ENCODE measurements around the gene RAC3. TPM values are rescaled to one million over a fixed set of nuclear protein-coding genes. Genes with fewer than 3 reads are reported as not detected.

RAC3 gene
- total RNA-seq, 1 donor, result 1.8 TPM

DNA sequence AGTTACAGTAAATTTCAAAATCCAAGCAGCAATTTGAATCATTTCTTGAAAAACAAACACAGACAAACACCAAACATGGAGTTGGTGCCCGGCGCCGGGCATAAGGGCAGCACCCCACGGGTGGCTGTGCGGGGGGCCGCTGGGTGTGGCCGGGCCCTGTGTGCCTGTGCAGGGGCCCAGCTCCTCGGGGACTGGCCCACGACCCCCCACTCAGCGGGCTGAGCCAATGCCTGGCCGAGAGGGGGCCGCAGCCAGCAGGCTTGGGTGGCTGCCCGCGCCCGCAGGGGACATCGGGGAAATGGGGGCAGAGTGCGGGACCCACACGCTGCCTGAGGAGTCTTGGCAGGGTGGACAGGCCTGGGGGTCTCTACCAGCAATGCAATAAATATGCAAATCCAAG lies 47.0 kb downstream of the RAC3 start:
- Histone ChIP-seq H2AFZ (ENCODE audit: low read length) (no peak overlapping the region), H3K79me2 (ENCODE audit: insufficient read depth, low read length) (no peaks in the 10 kb centered on the region), H3K4me3 (ENCODE audit: insufficient read depth, low read length) (no peak overlapping the region), H3K4me1 (ENCODE audit: insufficient read depth, low read length) (no peaks in the 10 kb centered on the region), H3K4me2 (ENCODE audit: insufficient read depth, low read length) (no peak overlapping the region), H3K27me3 (ENCODE audit: insufficient read depth, low read length) (no peaks in the 10 kb centered on the region), H3K27ac (ENCODE audit: low read depth, low read length) (no peak overlapping the region), H3K9me3 (ENCODE audit: low read depth, low read length) (no peaks in the 10 kb centered on the region), H4K20me1 (ENCODE audit: insufficient read depth, low read length) (no peaks in the 10 kb centered on the region), H3K36me3 (ENCODE audit: insufficient read depth, low read length) (peaks cover 32% of the 10 kb centered on the region)
- DNase-seq (ENCODE audit: insufficient read length, low spot score, missing footprints), result no peak
- TF ChIP-seq, protein P1, sequence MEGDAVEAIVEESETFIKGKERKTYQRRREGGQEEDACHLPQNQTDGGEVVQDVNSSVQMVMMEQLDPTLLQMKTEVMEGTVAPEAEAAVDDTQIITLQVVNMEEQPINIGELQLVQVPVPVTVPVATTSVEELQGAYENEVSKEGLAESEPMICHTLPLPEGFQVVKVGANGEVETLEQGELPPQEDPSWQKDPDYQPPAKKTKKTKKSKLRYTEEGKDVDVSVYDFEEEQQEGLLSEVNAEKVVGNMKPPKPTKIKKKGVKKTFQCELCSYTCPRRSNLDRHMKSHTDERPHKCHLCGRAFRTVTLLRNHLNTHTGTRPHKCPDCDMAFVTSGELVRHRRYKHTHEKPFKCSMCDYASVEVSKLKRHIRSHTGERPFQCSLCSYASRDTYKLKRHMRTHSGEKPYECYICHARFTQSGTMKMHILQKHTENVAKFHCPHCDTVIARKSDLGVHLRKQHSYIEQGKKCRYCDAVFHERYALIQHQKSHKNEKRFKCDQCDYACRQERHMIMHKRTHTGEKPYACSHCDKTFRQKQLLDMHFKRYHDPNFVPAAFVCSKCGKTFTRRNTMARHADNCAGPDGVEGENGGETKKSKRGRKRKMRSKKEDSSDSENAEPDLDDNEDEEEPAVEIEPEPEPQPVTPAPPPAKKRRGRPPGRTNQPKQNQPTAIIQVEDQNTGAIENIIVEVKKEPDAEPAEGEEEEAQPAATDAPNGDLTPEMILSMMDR (IDR thresholded peaks at IDR 0.05; ENCODE audit: extremely low read depth, low read depth, low read length), result no peak

DNA sequence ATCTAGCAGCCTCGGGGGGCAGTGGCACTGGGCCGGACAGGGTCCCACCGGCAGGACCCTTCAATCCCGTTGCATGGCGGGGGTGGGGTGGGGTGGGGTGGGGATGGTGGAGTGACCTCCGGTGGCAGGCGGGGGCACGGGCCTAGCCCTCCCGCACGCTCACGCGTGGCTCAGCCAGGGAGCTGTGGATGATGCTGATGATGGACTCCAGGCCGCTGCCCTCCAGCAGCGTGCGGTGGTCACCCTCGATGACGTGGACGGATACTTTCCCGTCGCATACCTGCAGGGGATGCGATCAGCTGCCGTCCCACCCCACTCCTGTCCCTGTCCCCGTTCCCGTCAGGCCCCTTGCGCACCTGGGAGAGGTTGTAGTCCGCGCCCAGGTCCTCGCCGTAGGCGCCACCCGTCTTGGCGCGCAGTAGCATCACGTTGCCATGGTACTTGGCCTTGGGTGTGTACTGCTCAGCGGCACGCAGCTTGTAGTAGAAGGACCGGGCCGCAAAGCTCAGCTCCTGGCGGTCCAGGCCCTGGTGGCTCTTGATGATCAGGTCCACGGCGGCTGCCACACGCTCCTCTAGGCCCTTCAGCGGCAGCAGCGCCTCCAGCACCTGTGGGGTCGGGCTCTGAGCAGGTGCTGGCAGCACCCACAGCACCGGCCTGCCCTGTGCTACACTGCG lies 47.7 kb downstream of the RAC3 start:
- Histone ChIP-seq H3K36me3 (ENCODE audit: insufficient read depth, low read length) (peaks cover 34% of the 10 kb centered on the region), H3K4me3 (ENCODE audit: insufficient read depth, low read length) (no peak overlapping the region), H3K27ac (ENCODE audit: low read depth, low read length) (no peak overlapping the region), H3K9me3 (ENCODE audit: low read depth, low read length) (no peaks in the 10 kb centered on the region), H2AFZ (ENCODE audit: low read length) (no peak overlapping the region), H4K20me1 (ENCODE audit: insufficient read depth, low read length) (no peaks in the 10 kb centered on the region), H3K27me3 (ENCODE audit: insufficient read depth, low read length) (no peaks in the 10 kb centered on the region), H3K4me2 (ENCODE audit: insufficient read depth, low read length) (no peak overlapping the region), H3K79me2 (ENCODE audit: insufficient read depth, low read length) (no peaks in the 10 kb centered on the region), H3K4me1 (ENCODE audit: insufficient read depth, low read length) (no peaks in the 10 kb centered on the region)
- TF ChIP-seq, protein P1 (IDR thresholded peaks at IDR 0.05; ENCODE audit: extremely low read depth, low read depth, low read length), result no peak
- DNase-seq (ENCODE audit: insufficient read length, low spot score, missing footprints), result no peak

DNA sequence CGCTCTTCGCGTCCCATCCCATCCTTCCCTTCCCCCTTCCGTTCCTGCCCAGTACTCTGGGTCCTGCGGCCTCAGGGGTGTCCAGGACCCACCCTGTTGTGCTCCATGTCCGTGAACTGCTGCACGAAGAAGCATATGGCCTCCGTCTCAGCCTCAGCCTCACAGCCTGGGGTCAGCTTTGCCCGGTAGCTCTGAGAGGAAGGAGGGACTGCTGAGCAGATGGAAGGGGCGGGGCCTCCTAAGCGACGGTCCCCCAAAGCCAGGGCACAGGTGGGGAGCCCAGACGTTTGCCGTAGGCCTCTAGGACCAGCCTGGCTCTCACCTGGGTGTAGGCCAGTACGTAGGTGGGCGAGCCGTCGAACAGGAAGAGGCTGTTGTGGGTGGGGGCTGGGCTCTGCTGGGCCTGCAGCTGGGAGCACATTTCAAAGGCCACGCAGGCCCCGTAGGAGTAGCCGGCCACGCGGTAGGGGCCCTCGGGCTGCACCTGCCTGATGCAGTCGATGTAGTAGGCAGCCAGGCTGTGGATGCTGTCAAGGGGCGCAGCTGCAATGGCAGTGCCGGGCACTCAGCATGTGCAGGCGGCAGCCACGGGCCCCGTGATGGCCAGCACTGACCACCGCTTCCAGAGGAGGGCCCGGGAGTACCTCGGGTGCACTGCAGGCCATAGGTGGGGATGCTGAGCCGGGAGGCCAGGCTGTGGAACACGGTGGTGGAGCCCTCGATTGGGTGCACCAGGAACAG lies 48.7 kb downstream of the RAC3 start:
- Histone ChIP-seq H3K4me1 (ENCODE audit: insufficient read depth, low read length) (no peaks in the 10 kb centered on the region), H3K79me2 (ENCODE audit: insufficient read depth, low read length) (no peaks in the 10 kb centered on the region), H3K36me3 (ENCODE audit: insufficient read depth, low read length) (peaks cover 36% of the 10 kb centered on the region), H2AFZ (ENCODE audit: low read length) (no peak overlapping the region), H4K20me1 (ENCODE audit: insufficient read depth, low read length) (no peaks in the 10 kb centered on the region), H3K4me3 (ENCODE audit: insufficient read depth, low read length) (no peak overlapping the region), H3K9me3 (ENCODE audit: low read depth, low read length) (no peaks in the 10 kb centered on the region), H3K4me2 (ENCODE audit: insufficient read depth, low read length) (no peak overlapping the region), H3K27ac (ENCODE audit: low read depth, low read length) (no peak overlapping the region), H3K27me3 (ENCODE audit: insufficient read depth, low read length) (no peaks in the 10 kb centered on the region)
- TF ChIP-seq, protein P1 (IDR thresholded peaks at IDR 0.05; ENCODE audit: extremely low read depth, low read depth, low read length), result no peak
- no peak for DNase-seq (ENCODE audit: insufficient read length, low spot score, missing footprints)

DNA sequence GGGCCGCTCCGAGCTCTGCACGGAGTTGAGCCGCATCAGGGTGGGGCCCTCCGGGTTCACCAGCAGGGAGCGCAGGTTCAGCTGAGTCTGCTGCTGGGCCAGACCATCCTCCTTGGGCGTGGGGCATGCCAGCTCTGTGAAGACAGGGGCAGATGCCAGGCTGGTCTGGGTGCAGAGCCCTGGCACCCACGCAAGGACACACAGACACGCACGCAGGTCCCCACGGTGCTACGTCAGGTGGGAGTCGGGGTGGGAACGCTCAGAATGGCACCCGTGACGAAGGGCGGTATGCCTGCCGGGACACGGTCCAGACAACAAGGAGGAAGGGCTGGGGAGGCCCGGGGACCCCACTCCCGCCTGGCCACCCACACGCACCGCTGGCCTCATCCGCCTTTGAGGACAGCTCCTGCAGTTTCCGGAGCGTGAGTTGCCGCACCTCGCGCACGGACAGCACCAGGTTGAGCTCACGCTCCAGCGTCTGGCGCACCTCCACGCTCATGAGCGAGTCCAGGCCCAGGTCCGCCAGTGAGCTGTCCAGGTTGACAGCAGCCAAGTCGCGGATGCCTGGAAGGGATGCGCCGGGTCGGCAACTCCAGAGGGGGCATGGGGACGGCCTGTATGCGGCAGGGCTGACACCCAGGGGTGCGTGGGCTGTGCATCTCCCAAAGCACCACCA lies 49.4 kb downstream of the RAC3 start:
- Histone ChIP-seq H3K27me3 (ENCODE audit: insufficient read depth, low read length) (no peaks in the 10 kb centered on the region), H3K4me1 (ENCODE audit: insufficient read depth, low read length) (no peaks in the 10 kb centered on the region), H3K36me3 (ENCODE audit: insufficient read depth, low read length) (peaks cover 41% of the 10 kb centered on the region), H3K4me2 (ENCODE audit: insufficient read depth, low read length) (no peak overlapping the region), H3K79me2 (ENCODE audit: insufficient read depth, low read length) (no peaks in the 10 kb centered on the region), H3K4me3 (ENCODE audit: insufficient read depth, low read length) (no peak overlapping the region), H3K9me3 (ENCODE audit: low read depth, low read length) (no peaks in the 10 kb centered on the region), H2AFZ (ENCODE audit: low read length) (no peak overlapping the region), H4K20me1 (ENCODE audit: insufficient read depth, low read length) (no peaks in the 10 kb centered on the region), H3K27ac (ENCODE audit: low read depth, low read length) (no peak overlapping the region)
- no peak for DNase-seq (ENCODE audit: insufficient read length, low spot score, missing footprints)
- TF ChIP-seq, protein P1 (IDR thresholded peaks at IDR 0.05; ENCODE audit: extremely low read depth, low read depth, low read length), result no peak

Measured in osteoblast (primary cell).